BLaER1 (cell line): ENCODE data around the gene MRPS15.
"Not testable (repeated sequence)": the region's sequence is repeated elsewhere in the genome, so short reads cannot be mapped to it uniquely, and the experiment has no call there.

Experiments used
- H3K27ac ChIP-seq: shearing (Covaris generic); formaldehyde crosslinking; 2 replicates; pipeline ENCODE4 v1.8.1; 2022
- H3K27me3 ChIP-seq: shearing (Covaris generic); formaldehyde crosslinking; 2 replicates; pipeline ENCODE4 v1.8.1; 2022
- H3K36me3 ChIP-seq: shearing (Covaris generic); formaldehyde crosslinking; 2 replicates; pipeline ENCODE4 v1.8.1; 2022
- H3K4me1 ChIP-seq: shearing (Covaris generic); formaldehyde crosslinking; 2 replicates; pipeline ENCODE4 v1.8.1; 2022
- H3K4me2 ChIP-seq: shearing (Covaris generic); formaldehyde crosslinking; 2 replicates; pipeline ENCODE4 v1.8.1; 2022
- H3K4me3 ChIP-seq: shearing (Covaris generic); formaldehyde crosslinking; 2 replicates; pipeline ENCODE4 v1.8.1; 2022
- H3K9ac ChIP-seq: shearing (Covaris generic); formaldehyde crosslinking; 2 replicates; pipeline ENCODE4 v1.8.1; 2022
- H3K9me3 ChIP-seq: shearing (Covaris generic); formaldehyde crosslinking; 2 replicates; pipeline ENCODE4 v1.8.1; 2022
- H4K20me1 ChIP-seq: shearing (Covaris generic); formaldehyde crosslinking; 2 replicates; pipeline ENCODE4 v1.8.1; 2022
- Cebpa-rat ChIP-seq: shearing (Covaris generic); IDR thresholded peaks from 2 replicates; pipeline ENCODE4 v1.8.1; 2022

The MRPS15 gene

DNA sequence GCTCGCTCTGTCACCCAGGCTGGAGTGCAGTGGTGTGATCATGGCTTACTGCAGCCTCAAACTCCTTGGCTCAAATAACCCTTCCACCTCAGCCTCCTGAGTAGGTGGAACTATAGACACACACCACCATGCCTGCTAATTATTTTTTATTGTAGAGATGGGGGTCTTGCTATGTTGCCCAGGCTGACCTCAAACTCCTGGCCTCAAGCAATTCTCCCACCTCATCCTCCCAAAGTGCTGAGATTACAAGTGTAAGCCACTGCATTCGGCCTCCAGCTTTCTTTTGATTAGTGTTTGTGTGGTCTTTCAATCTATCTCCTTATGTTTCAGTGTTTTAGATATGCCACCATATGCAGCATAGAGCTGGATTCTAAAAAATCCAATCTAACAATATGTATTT, 38.4 kb upstream of the MRPS15 start:
- H3K36me3 ChIP-seq = no peaks in the 10 kb centered on the region
- no peak overlapping the region for H3K4me3 ChIP-seq
- H3K9ac ChIP-seq = no peak overlapping the region
- no peak overlapping the region for H3K4me2 ChIP-seq
- H3K27me3 ChIP-seq = no peaks in the 10 kb centered on the region
- no peak for TF ChIP-seq Cebpa-rat
- H3K9me3 ChIP-seq = no peaks in the 10 kb centered on the region
- H4K20me1 ChIP-seq = no peaks in the 10 kb centered on the region
- no peak overlapping the region for H3K27ac ChIP-seq
- no peaks in the 10 kb centered on the region for H3K4me1 ChIP-seq

DNA sequence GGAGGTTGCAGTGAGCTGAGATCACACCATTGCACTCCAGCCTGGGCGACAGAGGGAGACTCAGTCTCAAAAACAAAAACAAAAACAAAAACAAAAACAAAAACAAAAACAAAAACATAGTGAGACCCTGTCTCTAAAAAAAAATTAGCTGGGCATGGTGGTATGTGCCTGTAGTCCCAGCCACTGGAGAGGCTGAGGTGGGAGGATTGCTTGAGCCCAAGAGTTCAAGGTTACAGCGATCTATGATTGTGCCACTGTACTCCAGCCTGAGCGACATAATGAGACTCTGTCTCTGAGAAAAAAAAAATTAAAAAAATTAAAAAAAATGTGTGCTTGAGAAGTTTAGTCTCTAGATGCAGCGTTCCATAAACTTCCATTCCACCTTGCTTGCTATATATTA, 37.7 kb upstream of the MRPS15 start:
- not testable (repeated sequence) for H3K27ac ChIP-seq, H3K36me3 ChIP-seq, H3K9me3 ChIP-seq, H3K27me3 ChIP-seq, H4K20me1 ChIP-seq, H3K4me1 ChIP-seq, H3K4me3 ChIP-seq, H3K9ac ChIP-seq, H3K4me2 ChIP-seq

DNA sequence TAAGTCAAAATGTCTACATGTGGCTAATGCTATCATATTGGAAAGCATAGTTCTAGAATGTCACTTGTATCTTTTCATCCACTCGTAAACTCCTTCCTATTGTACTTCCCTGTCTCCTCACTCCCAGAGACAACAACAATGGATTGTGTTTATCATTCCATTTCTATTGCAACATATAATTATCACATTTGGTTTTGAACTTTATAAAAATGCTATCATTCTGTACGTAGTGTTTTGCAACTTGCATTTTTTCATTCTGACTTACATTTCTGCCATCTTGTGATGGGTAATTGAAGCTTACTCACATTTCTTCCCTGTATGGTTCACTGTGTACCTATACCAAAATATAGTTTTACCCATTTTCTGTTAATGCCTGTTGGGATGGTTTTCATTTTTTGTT, 33.0 kb upstream of the MRPS15 start:
- Histone ChIP-seq H3K36me3 (no peaks in the 10 kb centered on the region), H3K9me3 (no peaks in the 10 kb centered on the region), H3K27me3 (no peaks in the 10 kb centered on the region), H3K4me2 (no peak overlapping the region), H3K9ac (no peak overlapping the region), H3K4me3 (no peak overlapping the region), H3K4me1 (peaks cover 10% of the 10 kb centered on the region), H4K20me1 (no peaks in the 10 kb centered on the region), H3K27ac (no peak overlapping the region)
- no peak for TF ChIP-seq Cebpa-rat

DNA sequence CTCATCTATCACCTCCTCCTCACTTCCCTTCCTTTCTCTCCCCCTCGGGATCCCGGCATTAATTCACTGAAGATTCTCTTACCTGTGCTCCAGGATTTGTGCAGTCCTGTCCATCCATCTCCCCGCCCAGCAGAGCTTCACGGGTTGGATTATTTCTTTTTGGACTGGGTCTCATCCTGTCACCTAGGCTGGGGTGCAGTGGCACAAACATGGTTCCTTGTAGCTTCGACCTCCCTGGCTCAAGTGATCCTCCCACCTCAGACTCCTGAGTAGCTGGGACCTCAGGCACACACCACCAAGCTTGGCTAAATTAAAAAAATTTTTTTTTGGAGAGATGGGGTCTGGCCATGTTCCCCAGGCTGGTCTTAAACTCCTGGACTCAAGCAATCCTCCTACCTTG, 30.8 kb upstream of the MRPS15 start:
- no peak overlapping the region for H3K4me3 ChIP-seq
- no peak for TF ChIP-seq Cebpa-rat
- H3K4me1 ChIP-seq = peaks cover 20% of the 10 kb centered on the region
- H3K27ac ChIP-seq = no peak overlapping the region
- no peaks in the 10 kb centered on the region for H3K36me3 ChIP-seq
- no peaks in the 10 kb centered on the region for H3K27me3 ChIP-seq
- no peak overlapping the region for H3K9ac ChIP-seq
- H3K4me2 ChIP-seq = no peak overlapping the region
- H4K20me1 ChIP-seq = no peaks in the 10 kb centered on the region
- no peaks in the 10 kb centered on the region for H3K9me3 ChIP-seq

DNA sequence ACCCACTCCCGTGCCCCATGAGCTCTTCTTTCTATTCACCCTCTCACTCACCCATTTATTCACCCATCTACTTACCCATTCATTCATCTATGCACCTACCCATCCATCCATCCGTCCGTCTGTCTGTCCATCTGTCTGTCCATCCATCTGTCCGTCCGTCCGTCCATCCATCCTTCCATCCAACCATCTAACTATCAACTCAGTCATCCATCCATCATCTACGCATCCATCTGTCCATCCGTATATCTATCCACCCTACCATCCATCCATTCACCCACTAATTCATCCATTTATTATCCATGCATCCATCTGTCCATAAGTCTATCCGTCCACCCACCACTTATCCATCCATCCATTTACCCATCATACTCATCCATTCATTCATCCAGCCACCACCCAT, 29.3 kb upstream of the MRPS15 start:
- no peaks in the 10 kb centered on the region for H3K9me3 ChIP-seq
- H4K20me1 ChIP-seq = no peaks in the 10 kb centered on the region
- H3K4me1 ChIP-seq = peaks cover 20% of the 10 kb centered on the region
- H3K9ac ChIP-seq = no peak overlapping the region
- no peak overlapping the region for H3K4me2 ChIP-seq
- H3K27me3 ChIP-seq = no peaks in the 10 kb centered on the region
- no peak overlapping the region for H3K4me3 ChIP-seq
- H3K27ac ChIP-seq = no peak overlapping the region
- no peak for TF ChIP-seq Cebpa-rat
- H3K36me3 ChIP-seq = no peaks in the 10 kb centered on the region

DNA sequence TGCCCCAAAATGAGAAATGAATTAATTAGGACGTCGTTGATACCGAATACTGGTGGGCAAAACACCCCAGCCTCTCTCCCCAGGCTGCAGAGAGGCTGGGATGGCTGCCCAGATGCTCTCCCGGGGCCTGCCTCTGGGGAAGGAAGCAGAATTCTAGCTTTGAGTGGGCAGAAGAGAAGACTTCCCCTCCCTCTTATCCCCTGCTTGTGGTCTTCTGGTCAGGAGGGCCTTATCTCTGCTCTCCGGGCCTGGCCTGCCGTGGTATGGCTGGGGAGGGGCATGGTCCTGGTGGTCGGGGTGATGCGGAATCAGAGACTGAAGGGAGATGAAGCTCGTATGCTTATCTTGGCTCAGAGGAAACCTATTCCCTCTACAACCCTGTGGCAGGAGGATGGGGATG, 28.3 kb upstream of the MRPS15 start:
- Histone ChIP-seq H3K4me2 (peak overlapping the region; percentile 63), H3K4me1 (peaks cover 20% of the 10 kb centered on the region), H3K27ac (no peak overlapping the region; the same call in 1 of the 2 replicates), H3K27me3 (no peaks in the 10 kb centered on the region), H3K9ac (no peak overlapping the region), H3K4me3 (no peak overlapping the region), H3K36me3 (no peaks in the 10 kb centered on the region), H3K9me3 (no peaks in the 10 kb centered on the region), H4K20me1 (no peaks in the 10 kb centered on the region)
- no peak for TF ChIP-seq Cebpa-rat

DNA sequence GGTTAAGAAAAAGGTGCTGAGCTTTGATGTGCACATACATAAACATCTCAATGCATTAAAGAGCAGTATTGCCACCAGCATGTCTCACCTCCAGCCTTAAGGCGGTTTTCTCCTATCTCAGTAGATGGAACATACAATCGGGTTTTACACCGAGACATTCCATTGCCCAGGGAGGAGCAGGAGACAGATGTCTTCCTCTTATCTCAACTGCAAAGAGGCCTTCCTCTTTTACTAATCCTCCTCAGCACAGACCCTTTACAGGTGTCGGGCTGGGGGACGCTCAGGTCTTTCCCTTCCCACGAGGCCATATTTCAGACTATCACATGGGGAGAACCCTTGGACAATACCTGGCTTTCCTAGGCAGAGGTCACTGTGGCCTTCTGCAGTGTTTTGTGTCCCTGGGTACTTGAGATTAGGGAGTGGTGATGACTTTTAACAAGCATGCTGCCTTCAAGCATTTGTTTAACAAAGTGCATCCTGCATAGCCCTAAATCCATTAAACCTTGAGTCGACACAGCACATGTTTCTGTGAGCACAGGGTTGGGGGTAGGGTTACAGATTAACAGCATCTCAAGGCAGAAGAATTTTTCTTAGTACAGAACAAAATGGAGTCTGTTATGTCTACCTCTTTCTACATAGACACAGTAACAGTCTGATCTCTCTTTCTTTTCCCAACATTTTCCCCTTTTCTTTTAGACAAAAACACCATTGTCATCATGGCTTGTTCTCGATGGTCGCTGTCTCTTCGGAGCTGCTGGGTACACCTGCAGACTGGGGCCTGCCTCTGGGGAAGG, 25.3 kb upstream of the MRPS15 start:
- H3K9ac ChIP-seq, H3K4me3 ChIP-seq, H3K36me3 ChIP-seq, H4K20me1 ChIP-seq, H3K4me2 ChIP-seq, H3K27ac ChIP-seq, H3K9me3 ChIP-seq, H3K27me3 ChIP-seq: not testable (repeated sequence)
- H3K4me1 ChIP-seq = peaks cover 28% of the 10 kb centered on the region

DNA sequence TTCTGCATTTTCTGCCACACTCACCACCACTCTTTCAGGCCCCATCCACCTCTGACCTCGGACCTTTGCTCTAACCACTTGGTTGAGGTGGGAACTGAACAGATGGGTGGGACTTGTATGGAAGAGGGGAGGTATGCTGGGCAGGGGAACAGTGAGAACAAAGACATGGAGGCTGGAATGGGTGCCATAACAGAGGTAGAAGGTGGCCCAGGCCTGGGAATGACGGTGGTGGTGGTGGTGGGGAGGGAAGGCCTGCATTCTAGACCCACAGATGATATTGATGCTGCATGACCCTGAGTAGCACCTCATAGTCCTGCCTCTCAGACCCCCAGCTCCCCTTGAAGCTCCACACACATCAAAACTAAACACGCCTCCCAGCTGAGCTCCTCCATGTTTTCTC, 23.7 kb upstream of the MRPS15 start:
- Histone ChIP-seq H3K9me3 (no peaks in the 10 kb centered on the region), H4K20me1 (no peaks in the 10 kb centered on the region), H3K27ac (no peak overlapping the region), H3K4me1 (peaks cover 30% of the 10 kb centered on the region), H3K9ac (no peak overlapping the region), H3K27me3 (no peaks in the 10 kb centered on the region), H3K36me3 (no peaks in the 10 kb centered on the region), H3K4me2 (no peak overlapping the region), H3K4me3 (no peak overlapping the region)
- no peak for TF ChIP-seq Cebpa-rat

DNA sequence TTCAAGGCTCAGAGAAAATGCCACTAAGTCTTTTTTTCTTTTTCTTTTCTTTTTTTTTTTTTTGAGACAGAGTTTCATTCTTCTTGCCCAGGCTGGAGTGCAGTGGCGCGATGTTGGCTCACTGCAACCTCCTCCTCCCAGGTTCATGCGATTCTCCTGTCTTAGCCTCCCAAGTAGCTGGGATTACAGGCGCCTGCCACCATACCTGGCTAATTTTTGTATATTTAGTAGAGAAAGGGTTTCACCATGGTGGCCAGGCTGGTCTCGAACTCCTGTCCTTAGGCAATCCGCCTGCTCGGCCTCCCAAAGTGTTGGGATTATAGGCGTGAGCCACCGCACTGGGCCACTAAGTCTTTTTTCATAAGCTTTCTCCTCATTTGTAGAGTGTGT, 23.1 kb upstream of the MRPS15 start:
- H4K20me1 ChIP-seq, H3K36me3 ChIP-seq, H3K27ac ChIP-seq, H3K4me2 ChIP-seq, H3K27me3 ChIP-seq, H3K9me3 ChIP-seq, H3K4me3 ChIP-seq, H3K9ac ChIP-seq: not testable (repeated sequence)
- peaks cover 30% of the 10 kb centered on the region for H3K4me1 ChIP-seq

DNA sequence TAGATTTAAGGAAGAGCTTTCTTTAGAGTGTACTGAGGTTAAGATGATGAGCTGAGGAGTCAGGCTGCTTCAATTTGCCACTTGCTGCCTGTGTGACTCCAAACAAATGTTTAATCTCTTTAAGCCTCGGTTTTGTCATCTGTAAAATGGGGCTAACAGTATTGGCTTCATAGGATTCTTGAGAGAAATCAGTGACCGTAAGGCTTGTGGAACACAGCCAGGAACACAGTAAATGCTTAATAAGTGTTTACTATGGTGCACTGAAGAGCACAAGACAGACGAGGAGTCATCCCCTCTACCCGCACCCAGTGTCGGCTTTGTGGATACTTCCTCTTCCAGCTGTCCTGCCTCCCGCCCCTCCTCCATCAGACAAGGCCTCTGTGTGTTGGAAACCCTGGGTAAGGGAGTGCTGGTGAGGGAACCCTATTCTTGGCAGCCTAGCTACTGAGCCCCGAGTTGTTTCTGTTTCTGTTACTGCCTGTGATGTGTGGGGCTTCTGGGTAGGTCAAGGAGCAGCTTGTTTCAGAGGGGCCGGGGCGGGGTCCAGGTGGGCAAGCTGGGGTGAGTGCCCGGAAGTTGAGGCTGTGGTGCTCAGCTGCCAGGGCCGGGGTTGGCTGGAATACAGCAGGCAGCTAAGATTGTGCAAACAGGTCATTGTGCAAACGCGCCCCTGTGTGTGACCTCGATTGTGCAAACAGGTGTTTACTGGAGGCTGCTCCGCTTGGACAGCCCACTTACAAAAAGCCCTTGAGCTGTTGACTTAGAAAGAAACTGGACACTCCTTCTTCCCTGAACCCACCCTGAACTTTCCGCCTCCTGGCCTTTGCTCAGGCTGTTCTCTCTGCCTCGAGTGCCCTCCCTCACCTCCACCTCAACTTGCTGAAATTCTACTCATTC, 22.5 kb upstream of the MRPS15 start:
- no peak overlapping the region for H3K9ac ChIP-seq
- no peaks in the 10 kb centered on the region for H3K27me3 ChIP-seq
- no peak overlapping the region for H3K4me2 ChIP-seq

More for the DNA sequence above, 22.5 kb upstream of the MRPS15 start:
- TF ChIP-seq Cebpa-rat = no peak
- Histone ChIP-seq H3K4me1 (peaks cover 30% of the 10 kb centered on the region), H3K36me3 (no peaks in the 10 kb centered on the region), H3K27ac (no peak overlapping the region), H4K20me1 (no peaks in the 10 kb centered on the region), H3K4me3 (no peak overlapping the region), H3K9me3 (no peaks in the 10 kb centered on the region)
